GM12878 (cell line): ENCODE data around the gene KAZN. TPM values are rescaled to one million over a fixed set of nuclear protein-coding genes. Genes with fewer than 3 reads are reported as not detected.

ENCODE experiments used
- ATAC-seq: fragments of 200-7000 bp; cut with Tn5 transposase; 3 replicates; pipeline ENCODE4 v1.9.1; 2020; ENCODE audit warnings: mild to moderate bottlenecking, moderate library complexity
- BruUV-seq: library from RNA; stranded (reverse); fragments of 400-500 nt; replicated peaks from 2 replicates; lab custom pipeline; 2021; lab: Mats Ljungman, UMichigan
- CTCF ChIA-PET: fragments of 300-600 bp; sonication (Branson Sonifier 250); formaldehyde crosslinking; extraction: SDS; loops from one replicate; lab custom pipeline; 2021; ENCODE audit warnings: inconsistent platforms; lab: Yijun Ruan, JAX
- POLR2A ChIA-PET: fragments of 350-600 bp; formaldehyde crosslinking; extraction: SDS; loops from one replicate; lab custom pipeline; 2021; ENCODE audit warnings: inconsistent platforms; lab: Charles Lee
- RAD21 ChIA-PET: fragments of 300-600 bp; sonication (Branson Sonifier 250); formaldehyde crosslinking; loops from one replicate; lab custom pipeline; 2023; ENCODE audit warnings: antibody characterized with exemption; ENCODE audit not compliant: unreplicated experiment; lab: Charles Lee
- SMC1A ChIA-PET: fragments of 300-600 bp; sonication (Branson Sonifier 250); formaldehyde crosslinking; loops from one replicate; lab custom pipeline; 2023; ENCODE audit not compliant: unreplicated experiment, uncharacterized antibody; lab: Charles Lee
- DNase-seq: peaks from one replicate; pipeline ENCODE4 v3.0.0-alpha.2; 2011; ENCODE audit warnings: low read depth, low spot score
- FAIRE-seq: peaks from 3 replicates; lab custom pipeline; 2011; peaks lifted over from hg19 to GRCh38; lab: Jason Lieb, UNC
- H2AFZ ChIP-seq: 2 replicates; pipeline ENCODE4 v1.6.0; 2011; ENCODE audit warnings: low read depth, low read length, control low read depth; ENCODE audit not compliant: control insufficient read depth
- H3K27ac ChIP-seq: 2 replicates; pipeline ENCODE4 v1.5.1; 2011; ENCODE audit warnings: control low read depth; ENCODE audit not compliant: control insufficient read depth, insufficient read depth
- H3K27me3 ChIP-seq, 2 experiments: replicated peaks in 1 of 2; 2 replicates each; pipeline versions ENCODE4 v1.6.0 to v1.6.1; 2011; ENCODE audit warnings: low read length in 1 of 2; ENCODE audit not compliant: control insufficient read depth in 2 of 2, insufficient read depth in 2 of 2
- H3K36me3 ChIP-seq, 2 experiments: 2 replicates each; pipeline ENCODE4 v1.5.1; 2011; ENCODE audit warnings: low read length in 1 of 2; ENCODE audit not compliant: control insufficient read depth in 2 of 2, insufficient read depth in 2 of 2
- H3K4me1 ChIP-seq: 2 replicates; pipeline ENCODE4 v1.6.1; 2011; ENCODE audit warnings: mild to moderate bottlenecking, low read length, moderate library complexity, mixed read lengths; ENCODE audit not compliant: control insufficient read depth, insufficient read depth
- H3K4me2 ChIP-seq: 2 replicates; pipeline ENCODE4 v1.6.0; 2011; ENCODE audit warnings: control low read depth; ENCODE audit not compliant: control insufficient read depth, insufficient read depth
- H3K4me3 ChIP-seq: fragments of 200-600 bp; sonication (generic); 2 replicates; pipeline ENCODE4 v1.5.1; 2016
- H3K79me2 ChIP-seq: 2 replicates; pipeline ENCODE4 v1.6.0; 2011; ENCODE audit warnings: low read length; ENCODE audit not compliant: control insufficient read depth, insufficient read depth
- H3K9ac ChIP-seq: 2 replicates; pipeline ENCODE4 v1.8.0; 2011; ENCODE audit warnings: low read length, control low read depth, mixed read lengths; ENCODE audit not compliant: control insufficient read depth, insufficient read depth
- H3K9me3 ChIP-seq: replicated peaks from 3 replicates; pipeline ENCODE4 v1.5.1; 2011; ENCODE audit warnings: mild to moderate bottlenecking, low read length; ENCODE audit not compliant: control insufficient read depth, insufficient read depth
- H4K20me1 ChIP-seq: 2 replicates; pipeline ENCODE4 v1.6.0; 2011; ENCODE audit not compliant: control insufficient read depth, insufficient read depth
- CBFB ChIP-seq: IDR thresholded peaks from 2 replicates; pipeline ENCODE4 v1.6.1; 2016; ENCODE audit warnings: antibody characterized with exemption, low read depth
- HCFC1 ChIP-seq: fragments of 150-350 bp; IDR thresholded peaks from 2 replicates; pipeline ENCODE4 v1.6.1; 2014; ENCODE audit warnings: low read length
- SMARCA5 ChIP-seq: fragments of 450-650 bp; IDR thresholded peaks from 2 replicates; pipeline ENCODE4 v1.6.1; 2017; ENCODE audit warnings: mild to moderate bottlenecking
- SPI1 ChIP-seq: IDR thresholded peaks from 2 replicates; pipeline ENCODE4 v1.6.1; 2011; ENCODE audit warnings: low read depth, mild to moderate bottlenecking, low read length, moderate library complexity, borderline replicate concordance; ENCODE audit not compliant: insufficient read depth
- WGBS: methylation state at CpG from one replicate; pipeline ENCODE4 v1.1.6; 2016; ENCODE audit warnings: low lambda C conversion rate; ENCODE audit not compliant: insufficient replicate concordance, insufficient coverage; ENCODE audit errors: missing lambda C conversion rate; 5-methylcytosine and 5-hydroxymethylcytosine counted together
- in situ Hi-C: fragments of 300-500 bp; cut with MboI; formaldehyde crosslinking; loops from 9 replicates; pipeline ENCODE4 v1.14.3; 2018; ENCODE audit warnings: mixed read lengths
- intact Hi-C: fragments of 100-400 bp; cut with micrococcal nuclease; formaldehyde crosslinking; loops from one replicate; pipeline ENCODE4 v1.14.2; 2022; ENCODE audit not compliant: unreplicated experiment
- polyA plus RNA-seq, 11 experiments: library from polyadenylated mRNA; depleted of rRNA in 4 of 11; unstranded in 6 of 11; stranded (reverse) in 5 of 11; fragments of >200 nt; fragmentation: Nextera tagmentation in 4 of 11; fragmentation: Illumina TruSeq in 1 of 11; extraction: Ambion mirVana in 4 of 11; extraction: Trizol in 1 of 11; gene quantifications; 1 replicate in 1 of 11; 2 replicates in 10 of 11; pipeline versions ENCODE4 v1.2.1 to v1.2.3, GENCODE V29; 2011 to 2016; ENCODE audit warnings: inconsistent platforms in 2 of 11, missing spikeins in 2 of 11, low read depth in 1 of 11
- total RNA-seq, 4 experiments: library from RNA; depleted of rRNA in 3 of 4; stranded (reverse); fragments of >200 nt in 3 of 4; fragmentation: Illumina TruSeq in 1 of 4; extraction: Trizol in 1 of 4; gene quantifications; 2 replicates each; pipeline versions ENCODE4 v1.2.1 to v1.2.3, GENCODE V29; 2013 to 2021
- TF ChIP-seq, protein P1 (sequence below): IDR thresholded peaks from 2 replicates; pipeline ENCODE4 v1.6.1; 2011; ENCODE audit warnings: mild to moderate bottlenecking, low read depth, low read length, moderate library complexity; ENCODE audit not compliant: insufficient replicate concordance

Gene KAZN
- total and polyA plus RNA-seq, 10 of the 15 experiments (the other 5 are each of a cell fraction or from before 2014, with no cell fraction given) = 0.72 to 4.0 (median 1.2) TPM

- TF ChIP-seq, protein P1, sequence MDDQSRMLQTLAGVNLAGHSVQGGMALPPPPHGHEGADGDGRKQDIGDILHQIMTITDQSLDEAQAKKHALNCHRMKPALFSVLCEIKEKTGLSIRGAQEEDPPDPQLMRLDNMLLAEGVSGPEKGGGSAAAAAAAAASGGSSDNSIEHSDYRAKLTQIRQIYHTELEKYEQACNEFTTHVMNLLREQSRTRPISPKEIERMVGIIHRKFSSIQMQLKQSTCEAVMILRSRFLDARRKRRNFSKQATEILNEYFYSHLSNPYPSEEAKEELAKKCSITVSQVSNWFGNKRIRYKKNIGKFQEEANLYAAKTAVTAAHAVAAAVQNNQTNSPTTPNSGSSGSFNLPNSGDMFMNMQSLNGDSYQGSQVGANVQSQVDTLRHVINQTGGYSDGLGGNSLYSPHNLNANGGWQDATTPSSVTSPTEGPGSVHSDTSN = no peak
- TF ChIP-seq SPI1 = no peak
Measured at GRCh38 chr1:14738235-14738634, 139.8 kb downstream of the KAZN start (continued).

GRCh38 chr1:14738647-14739046 lies 140.2 kb downstream of the KAZN start:
- WGBS = 45% methylated on average over 8 of the region's 8 CpGs
- in situ Hi-C loops = no loop called here
- H2AFZ ChIP-seq = no peak overlapping the region
- no peaks in the 10 kb centered on the region for H3K36me3 ChIP-seq
- no peak overlapping the region for H3K4me2 ChIP-seq
- H4K20me1 ChIP-seq = no peaks in the 10 kb centered on the region
- H3K9me3 ChIP-seq = no peaks in the 10 kb centered on the region; the same call in 2 of the 3 replicates
- SMC1A ChIA-PET = interaction anchor here (0.8 to 1.8 kb wide), 2 partner anchors 9 to 48 kb away, joined by 3 to 7 read pairs; no protein-coding TSS in a partner anchor
- POLR2A ChIA-PET = interaction anchor here (1.8 kb wide), 1 partner anchor 14 kb away, joined by 5 read pairs; no protein-coding TSS in a partner anchor
- CTCF ChIA-PET = interaction anchor here (0.9 to 1.8 kb wide), 3 partner anchors 9 to 40 kb away, joined by 3 to 8 read pairs (median 4); no protein-coding TSS in a partner anchor
- H3K27me3 ChIP-seq = no peaks in the 10 kb centered on the region
- H3K9ac ChIP-seq = no peak overlapping the region
- no peaks in the 10 kb centered on the region for H3K79me2 ChIP-seq
- BruUV-seq = no TSS peak
- 0 out of 2 replicates have a peak, but pooled peaks have one; percentile 17 for TF ChIP-seq SMARCA5
- no peak for TF ChIP-seq CBFB
- no peak for TF ChIP-seq HCFC1
- no peak overlapping the region for H3K4me3 ChIP-seq
- ATAC-seq (no peak), DNase-seq (no peak), FAIRE-seq (no peak)
- RAD21 ChIA-PET = no interaction called here
- intact Hi-C loops = no loop called here
- H3K4me1 ChIP-seq = peaks cover 17% of the 10 kb centered on the region
- H3K27ac ChIP-seq = no peak overlapping the region
